ENCODE results near the gene ANKS1A. TPM values are rescaled to one million over a fixed set of nuclear protein-coding genes. Genes with fewer than 3 reads are reported as not detected.

Gene ANKS1A
- total and polyA plus RNA-seq, 2 experiments from 2014 or later, result 12.1 to 31.9 TPM

DNA sequence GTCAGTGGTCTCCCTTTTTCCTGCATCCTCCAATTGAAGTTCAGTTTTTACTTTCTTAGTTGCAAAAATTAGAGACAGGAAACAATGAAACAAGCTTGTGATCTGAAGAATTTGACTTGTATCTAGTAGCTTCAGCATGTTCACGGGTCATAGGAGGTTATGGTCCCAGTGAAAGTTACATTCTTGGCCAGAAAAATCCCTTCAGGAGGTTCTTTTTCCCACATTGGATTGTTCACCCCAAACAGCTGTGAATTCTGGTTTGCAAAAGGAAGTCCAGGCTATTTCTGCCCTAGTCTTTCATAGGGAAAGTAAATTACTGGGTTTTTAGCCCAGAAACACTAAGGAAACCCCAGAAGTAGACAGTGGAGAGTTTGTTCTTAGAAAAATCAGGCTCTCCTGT, 8.1 kb downstream of the ANKS1A start:
- Histone ChIP-seq H3K27ac (ENCODE audit: low read depth) (no peak overlapping the region), H3F3A (replicated peaks; ENCODE audit: low read depth) (no peaks in the 10 kb centered on the region), H4K20me1 (replicated peaks; ENCODE audit: insufficient read depth) (peaks cover 33% of the 10 kb centered on the region), H3K27me3 (ENCODE audit: insufficient read depth) (no peaks in the 10 kb centered on the region), H3K4me3 (no peak overlapping the region), H3K4me2 (no peak overlapping the region), H3K79me2 (replicated peaks; ENCODE audit: insufficient read depth) (peaks cover 89% of the 10 kb centered on the region), H3K36me3 (ENCODE audit: insufficient read depth) (no peaks in the 10 kb centered on the region), H3K9me2 (ENCODE audit: insufficient read depth) (no peaks in the 10 kb centered on the region), H3K4me1 (ENCODE audit: insufficient read depth) (no peaks in the 10 kb centered on the region; the same call in none of the 2 replicates), H2AFZ (no peak overlapping the region)
- Mint-ChIP-seq H3K27me3 (ENCODE audit: insufficient read depth, low read depth, poor library complexity) (no peaks in the 10 kb centered on the region), H3K4me3 (no peak overlapping the region), H3K9me3 (no peaks in the 10 kb centered on the region), H3K27ac (no peak overlapping the region), H3K36me3 (ENCODE audit: low read depth) (no peaks in the 10 kb centered on the region), H3K4me1 (peaks cover 15% of the 10 kb centered on the region)
- no peak for DNase-seq (ENCODE audit: low spot score)
- ATAC-seq, result no peak
- TF ChIP-seq POLR2AphosphoS5 (IDR thresholded peaks at IDR 0.05; ENCODE audit: low read depth) (no peak), NANOG (IDR thresholded peaks at IDR 0.05; ENCODE audit: borderline replicate concordance) (no peak), JUNB (IDR thresholded peaks at IDR 0.05; ENCODE audit: unreplicated experiment) (no peak), CREB1 (CRISPR knock-in tag; IDR thresholded peaks at IDR 0.05; ENCODE audit: low read depth) (no peak), EZH2phosphoT487 (IDR thresholded peaks at IDR 0.05; ENCODE audit: unreplicated experiment) (no peak), ZNF114 (CRISPR knock-in tag; IDR thresholded peaks at IDR 0.05) (no peak), ZNF331 (CRISPR knock-in tag; IDR thresholded peaks at IDR 0.05; ENCODE audit: low read depth) (no peak), EZH2 (IDR thresholded peaks at IDR 0.05; ENCODE audit: low read depth, unreplicated experiment) (no peak), STAT1 (IDR thresholded peaks at IDR 0.05; ENCODE audit: unreplicated experiment) (no peak)
- TF ChIP-seq, protein P1, sequence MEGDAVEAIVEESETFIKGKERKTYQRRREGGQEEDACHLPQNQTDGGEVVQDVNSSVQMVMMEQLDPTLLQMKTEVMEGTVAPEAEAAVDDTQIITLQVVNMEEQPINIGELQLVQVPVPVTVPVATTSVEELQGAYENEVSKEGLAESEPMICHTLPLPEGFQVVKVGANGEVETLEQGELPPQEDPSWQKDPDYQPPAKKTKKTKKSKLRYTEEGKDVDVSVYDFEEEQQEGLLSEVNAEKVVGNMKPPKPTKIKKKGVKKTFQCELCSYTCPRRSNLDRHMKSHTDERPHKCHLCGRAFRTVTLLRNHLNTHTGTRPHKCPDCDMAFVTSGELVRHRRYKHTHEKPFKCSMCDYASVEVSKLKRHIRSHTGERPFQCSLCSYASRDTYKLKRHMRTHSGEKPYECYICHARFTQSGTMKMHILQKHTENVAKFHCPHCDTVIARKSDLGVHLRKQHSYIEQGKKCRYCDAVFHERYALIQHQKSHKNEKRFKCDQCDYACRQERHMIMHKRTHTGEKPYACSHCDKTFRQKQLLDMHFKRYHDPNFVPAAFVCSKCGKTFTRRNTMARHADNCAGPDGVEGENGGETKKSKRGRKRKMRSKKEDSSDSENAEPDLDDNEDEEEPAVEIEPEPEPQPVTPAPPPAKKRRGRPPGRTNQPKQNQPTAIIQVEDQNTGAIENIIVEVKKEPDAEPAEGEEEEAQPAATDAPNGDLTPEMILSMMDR (conservative IDR thresholded peaks at IDR 0.05; ENCODE audit: low read depth in 2 of 2), result no peak
- TF ChIP-seq, protein P2, sequence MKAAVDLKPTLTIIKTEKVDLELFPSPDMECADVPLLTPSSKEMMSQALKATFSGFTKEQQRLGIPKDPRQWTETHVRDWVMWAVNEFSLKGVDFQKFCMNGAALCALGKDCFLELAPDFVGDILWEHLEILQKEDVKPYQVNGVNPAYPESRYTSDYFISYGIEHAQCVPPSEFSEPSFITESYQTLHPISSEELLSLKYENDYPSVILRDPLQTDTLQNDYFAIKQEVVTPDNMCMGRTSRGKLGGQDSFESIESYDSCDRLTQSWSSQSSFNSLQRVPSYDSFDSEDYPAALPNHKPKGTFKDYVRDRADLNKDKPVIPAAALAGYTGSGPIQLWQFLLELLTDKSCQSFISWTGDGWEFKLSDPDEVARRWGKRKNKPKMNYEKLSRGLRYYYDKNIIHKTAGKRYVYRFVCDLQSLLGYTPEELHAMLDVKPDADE (IDR thresholded peaks at IDR 0.05), result no peak
- TF ChIP-seq, protein P3, sequence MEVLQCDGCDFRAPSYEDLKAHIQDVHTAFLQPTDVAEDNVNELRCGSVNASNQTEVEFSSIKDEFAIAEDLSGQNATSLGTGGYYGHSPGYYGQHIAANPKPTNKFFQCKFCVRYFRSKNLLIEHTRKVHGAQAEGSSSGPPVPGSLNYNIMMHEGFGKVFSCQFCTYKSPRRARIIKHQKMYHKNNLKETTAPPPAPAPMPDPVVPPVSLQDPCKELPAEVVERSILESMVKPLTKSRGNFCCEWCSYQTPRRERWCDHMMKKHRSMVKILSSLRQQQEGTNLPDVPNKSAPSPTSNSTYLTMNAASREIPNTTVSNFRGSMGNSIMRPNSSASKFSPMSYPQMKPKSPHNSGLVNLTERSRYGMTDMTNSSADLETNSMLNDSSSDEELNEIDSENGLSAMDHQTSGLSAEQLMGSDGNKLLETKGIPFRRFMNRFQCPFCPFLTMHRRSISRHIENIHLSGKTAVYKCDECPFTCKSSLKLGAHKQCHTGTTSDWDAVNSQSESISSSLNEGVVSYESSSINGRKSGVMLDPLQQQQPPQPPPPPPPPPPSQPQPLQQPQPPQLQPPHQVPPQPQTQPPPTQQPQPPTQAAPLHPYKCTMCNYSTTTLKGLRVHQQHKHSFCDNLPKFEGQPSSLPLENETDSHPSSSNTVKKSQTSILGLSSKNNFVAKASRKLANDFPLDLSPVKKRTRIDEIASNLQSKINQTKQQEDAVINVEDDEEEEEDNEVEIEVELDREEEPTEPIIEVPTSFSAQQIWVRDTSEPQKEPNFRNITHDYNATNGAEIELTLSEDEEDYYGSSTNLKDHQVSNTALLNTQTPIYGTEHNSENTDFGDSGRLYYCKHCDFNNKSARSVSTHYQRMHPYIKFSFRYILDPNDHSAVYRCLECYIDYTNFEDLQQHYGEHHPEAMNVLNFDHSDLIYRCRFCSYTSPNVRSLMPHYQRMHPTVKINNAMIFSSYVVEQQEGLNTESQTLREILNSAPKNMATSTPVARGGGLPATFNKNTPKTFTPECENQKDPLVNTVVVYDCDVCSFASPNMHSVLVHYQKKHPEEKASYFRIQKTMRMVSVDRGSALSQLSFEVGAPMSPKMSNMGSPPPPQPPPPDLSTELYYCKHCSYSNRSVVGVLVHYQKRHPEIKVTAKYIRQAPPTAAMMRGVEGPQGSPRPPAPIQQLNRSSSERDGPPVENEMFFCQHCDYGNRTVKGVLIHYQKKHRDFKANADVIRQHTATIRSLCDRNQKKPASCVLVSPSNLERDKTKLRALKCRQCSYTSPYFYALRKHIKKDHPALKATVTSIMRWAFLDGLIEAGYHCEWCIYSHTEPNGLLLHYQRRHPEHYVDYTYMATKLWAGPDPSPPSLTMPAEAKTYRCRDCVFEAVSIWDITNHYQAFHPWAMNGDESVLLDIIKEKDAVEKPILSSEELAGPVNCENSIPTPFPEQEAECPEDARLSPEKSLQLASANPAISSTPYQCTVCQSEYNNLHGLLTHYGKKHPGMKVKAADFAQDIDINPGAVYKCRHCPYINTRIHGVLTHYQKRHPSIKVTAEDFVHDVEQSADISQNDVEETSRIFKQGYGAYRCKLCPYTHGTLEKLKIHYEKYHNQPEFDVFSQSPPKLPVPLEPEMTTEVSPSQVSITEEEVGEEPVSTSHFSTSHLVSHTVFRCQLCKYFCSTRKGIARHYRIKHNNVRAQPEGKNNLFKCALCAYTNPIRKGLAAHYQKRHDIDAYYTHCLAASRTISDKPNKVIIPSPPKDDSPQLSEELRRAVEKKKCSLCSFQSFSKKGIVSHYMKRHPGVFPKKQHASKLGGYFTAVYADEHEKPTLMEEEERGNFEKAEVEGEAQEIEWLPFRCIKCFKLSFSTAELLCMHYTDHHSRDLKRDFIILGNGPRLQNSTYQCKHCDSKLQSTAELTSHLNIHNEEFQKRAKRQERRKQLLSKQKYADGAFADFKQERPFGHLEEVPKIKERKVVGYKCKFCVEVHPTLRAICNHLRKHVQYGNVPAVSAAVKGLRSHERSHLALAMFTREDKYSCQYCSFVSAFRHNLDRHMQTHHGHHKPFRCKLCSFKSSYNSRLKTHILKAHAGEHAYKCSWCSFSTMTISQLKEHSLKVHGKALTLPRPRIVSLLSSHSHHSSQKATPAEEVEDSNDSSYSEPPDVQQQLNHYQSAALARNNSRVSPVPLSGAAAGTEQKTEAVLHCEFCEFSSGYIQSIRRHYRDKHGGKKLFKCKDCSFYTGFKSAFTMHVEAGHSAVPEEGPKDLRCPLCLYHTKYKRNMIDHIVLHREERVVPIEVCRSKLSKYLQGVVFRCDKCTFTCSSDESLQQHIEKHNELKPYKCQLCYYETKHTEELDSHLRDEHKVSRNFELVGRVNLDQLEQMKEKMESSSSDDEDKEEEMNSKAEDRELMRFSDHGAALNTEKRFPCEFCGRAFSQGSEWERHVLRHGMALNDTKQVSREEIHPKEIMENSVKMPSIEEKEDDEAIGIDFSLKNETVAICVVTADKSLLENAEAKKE (CRISPR knock-in tag; IDR thresholded peaks at IDR 0.05), result no peak
- TF ChIP-seq, protein P4, sequence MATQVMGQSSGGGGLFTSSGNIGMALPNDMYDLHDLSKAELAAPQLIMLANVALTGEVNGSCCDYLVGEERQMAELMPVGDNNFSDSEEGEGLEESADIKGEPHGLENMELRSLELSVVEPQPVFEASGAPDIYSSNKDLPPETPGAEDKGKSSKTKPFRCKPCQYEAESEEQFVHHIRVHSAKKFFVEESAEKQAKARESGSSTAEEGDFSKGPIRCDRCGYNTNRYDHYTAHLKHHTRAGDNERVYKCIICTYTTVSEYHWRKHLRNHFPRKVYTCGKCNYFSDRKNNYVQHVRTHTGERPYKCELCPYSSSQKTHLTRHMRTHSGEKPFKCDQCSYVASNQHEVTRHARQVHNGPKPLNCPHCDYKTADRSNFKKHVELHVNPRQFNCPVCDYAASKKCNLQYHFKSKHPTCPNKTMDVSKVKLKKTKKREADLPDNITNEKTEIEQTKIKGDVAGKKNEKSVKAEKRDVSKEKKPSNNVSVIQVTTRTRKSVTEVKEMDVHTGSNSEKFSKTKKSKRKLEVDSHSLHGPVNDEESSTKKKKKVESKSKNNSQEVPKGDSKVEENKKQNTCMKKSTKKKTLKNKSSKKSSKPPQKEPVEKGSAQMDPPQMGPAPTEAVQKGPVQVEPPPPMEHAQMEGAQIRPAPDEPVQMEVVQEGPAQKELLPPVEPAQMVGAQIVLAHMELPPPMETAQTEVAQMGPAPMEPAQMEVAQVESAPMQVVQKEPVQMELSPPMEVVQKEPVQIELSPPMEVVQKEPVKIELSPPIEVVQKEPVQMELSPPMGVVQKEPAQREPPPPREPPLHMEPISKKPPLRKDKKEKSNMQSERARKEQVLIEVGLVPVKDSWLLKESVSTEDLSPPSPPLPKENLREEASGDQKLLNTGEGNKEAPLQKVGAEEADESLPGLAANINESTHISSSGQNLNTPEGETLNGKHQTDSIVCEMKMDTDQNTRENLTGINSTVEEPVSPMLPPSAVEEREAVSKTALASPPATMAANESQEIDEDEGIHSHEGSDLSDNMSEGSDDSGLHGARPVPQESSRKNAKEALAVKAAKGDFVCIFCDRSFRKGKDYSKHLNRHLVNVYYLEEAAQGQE (IDR thresholded peaks at IDR 0.05; ENCODE audit: unreplicated experiment), result no peak

All from GM23338 (cell line).